Coronary artery (tissue), 2 donors: ENCODE data around the gene MAX.

ENCODE experiments used
- DNase-seq: peaks from one replicate; pipeline ENCODE4 v3.0.0-alpha.2; 2017; ENCODE audit warnings: low spot score
- H3K27ac ChIP-seq, 2 donors: fragments of 200-600 bp; sonication (generic); one replicate each; pipeline ENCODE4 v1.5.1; 2016 to 2019
- H3K4me3 ChIP-seq: fragments of 200-600 bp; sonication (generic); 2 replicates; pipeline ENCODE4 v1.5.1; 2016; ENCODE audit warnings: mild to moderate bottlenecking, moderate library complexity
- TF ChIP-seq, protein P1 (sequence below): fragments of 200-600 bp; sonication (generic); IDR thresholded peaks from one replicate; pipeline ENCODE4 v1.5.1; 2019; ENCODE audit warnings: antibody characterized with exemption

MAX gene

DNA sequence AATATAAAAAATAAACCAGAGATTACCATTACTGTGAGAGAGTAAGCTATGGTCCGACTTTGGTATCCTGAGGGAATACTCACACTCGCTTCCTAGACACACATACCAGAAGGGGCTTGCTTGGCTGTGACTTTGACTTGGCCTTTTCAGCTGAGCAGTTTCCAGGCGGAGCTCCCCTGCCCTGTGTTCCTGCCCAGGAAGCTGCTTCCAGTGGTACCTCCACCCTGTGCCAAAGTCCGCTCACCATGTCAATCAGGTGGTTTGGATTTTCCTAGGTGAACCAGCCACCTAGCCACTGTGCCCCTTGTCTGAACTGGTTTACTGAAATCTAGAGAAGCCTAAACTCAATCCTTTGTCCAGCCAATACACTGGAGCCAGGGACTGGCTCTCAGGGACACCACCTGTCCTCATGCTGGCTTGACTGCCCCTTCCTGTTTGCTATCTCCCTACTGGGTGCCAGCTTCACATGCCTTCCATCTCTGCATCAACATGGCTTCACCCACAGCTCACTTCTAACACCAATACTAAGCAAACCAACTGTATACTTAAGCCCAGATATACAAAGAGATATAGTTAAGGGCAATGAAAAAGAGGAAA is 28.6 kb downstream of the MAX start:
- TF ChIP-seq, protein P1, sequence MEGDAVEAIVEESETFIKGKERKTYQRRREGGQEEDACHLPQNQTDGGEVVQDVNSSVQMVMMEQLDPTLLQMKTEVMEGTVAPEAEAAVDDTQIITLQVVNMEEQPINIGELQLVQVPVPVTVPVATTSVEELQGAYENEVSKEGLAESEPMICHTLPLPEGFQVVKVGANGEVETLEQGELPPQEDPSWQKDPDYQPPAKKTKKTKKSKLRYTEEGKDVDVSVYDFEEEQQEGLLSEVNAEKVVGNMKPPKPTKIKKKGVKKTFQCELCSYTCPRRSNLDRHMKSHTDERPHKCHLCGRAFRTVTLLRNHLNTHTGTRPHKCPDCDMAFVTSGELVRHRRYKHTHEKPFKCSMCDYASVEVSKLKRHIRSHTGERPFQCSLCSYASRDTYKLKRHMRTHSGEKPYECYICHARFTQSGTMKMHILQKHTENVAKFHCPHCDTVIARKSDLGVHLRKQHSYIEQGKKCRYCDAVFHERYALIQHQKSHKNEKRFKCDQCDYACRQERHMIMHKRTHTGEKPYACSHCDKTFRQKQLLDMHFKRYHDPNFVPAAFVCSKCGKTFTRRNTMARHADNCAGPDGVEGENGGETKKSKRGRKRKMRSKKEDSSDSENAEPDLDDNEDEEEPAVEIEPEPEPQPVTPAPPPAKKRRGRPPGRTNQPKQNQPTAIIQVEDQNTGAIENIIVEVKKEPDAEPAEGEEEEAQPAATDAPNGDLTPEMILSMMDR, result no peak
- no peak for DNase-seq
- Histone ChIP-seq H3K4me3 (no peak overlapping the region), H3K27ac (no peak overlapping the region)

DNA sequence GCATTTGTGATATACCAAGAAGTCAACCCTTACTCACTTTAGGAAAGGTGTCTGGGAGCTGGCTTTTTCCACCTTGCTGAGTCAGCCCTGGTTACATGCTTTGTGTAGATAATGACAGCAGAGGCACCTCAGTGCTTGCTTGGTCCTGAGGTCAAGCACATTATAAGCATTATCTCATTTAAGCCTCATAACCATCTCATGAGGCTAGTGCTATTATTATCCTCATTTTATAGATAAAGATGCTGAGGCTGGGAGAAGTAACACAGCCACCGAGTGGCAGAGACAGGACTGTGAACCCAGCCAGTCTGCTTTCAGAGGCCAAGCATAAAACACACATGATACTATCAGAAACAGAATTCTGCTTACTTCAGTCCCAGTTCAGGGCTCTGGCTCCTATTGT is 29.4 kb downstream of the MAX start:
- TF ChIP-seq, protein P1, result no peak
- H3K4me3 ChIP-seq, result no peak overlapping the region
- DNase-seq, result no peak
- H3K27ac ChIP-seq, result no peak overlapping the region

DNA sequence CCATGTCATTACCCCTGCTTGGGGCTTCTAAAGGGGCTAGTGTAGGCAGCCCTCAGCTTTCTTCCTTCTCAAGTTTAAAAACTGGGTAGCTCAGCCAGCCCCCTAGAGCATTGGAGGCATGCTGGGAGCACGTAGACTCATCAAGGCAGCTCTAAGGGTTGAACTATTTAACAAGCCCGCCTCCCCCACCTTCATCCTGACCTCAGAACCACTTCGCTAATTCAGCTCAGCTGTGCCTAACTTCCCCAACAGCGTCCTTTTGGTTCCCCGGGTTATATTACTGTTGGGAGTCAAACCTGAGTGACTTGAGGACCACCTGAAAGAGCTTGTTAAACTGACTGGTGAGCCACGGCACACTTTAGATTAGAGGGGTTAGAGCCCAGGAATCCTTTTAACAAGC is 30.1 kb downstream of the MAX start:
- TF ChIP-seq, protein P1, result no peak
- H3K27ac ChIP-seq, result no peak overlapping the region
- DNase-seq, result no peak
- no peak overlapping the region for H3K4me3 ChIP-seq

DNA sequence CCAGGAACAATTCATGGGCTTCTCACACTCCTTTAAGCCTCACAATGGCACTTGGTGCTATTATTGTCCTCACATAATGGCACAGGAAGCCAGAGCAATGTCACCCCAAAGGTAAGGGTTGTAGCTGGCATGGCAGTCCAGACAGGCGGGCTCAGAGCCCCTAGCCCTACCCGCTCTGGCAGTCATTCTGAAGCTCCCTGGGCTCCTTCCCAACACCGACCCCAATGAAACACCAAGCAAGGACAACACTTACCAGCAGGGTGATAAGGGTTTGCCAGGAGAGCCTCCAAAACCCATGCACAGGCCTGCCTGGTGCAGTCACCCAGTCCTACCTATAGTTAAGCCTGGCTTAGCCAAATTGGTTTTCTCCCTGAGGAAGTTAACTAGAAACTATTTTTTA is 30.8 kb downstream of the MAX start:
- Histone ChIP-seq H3K27ac (no peak overlapping the region), H3K4me3 (no peak overlapping the region)
- TF ChIP-seq, protein P1, result no peak
- DNase-seq, result no peak

DNA sequence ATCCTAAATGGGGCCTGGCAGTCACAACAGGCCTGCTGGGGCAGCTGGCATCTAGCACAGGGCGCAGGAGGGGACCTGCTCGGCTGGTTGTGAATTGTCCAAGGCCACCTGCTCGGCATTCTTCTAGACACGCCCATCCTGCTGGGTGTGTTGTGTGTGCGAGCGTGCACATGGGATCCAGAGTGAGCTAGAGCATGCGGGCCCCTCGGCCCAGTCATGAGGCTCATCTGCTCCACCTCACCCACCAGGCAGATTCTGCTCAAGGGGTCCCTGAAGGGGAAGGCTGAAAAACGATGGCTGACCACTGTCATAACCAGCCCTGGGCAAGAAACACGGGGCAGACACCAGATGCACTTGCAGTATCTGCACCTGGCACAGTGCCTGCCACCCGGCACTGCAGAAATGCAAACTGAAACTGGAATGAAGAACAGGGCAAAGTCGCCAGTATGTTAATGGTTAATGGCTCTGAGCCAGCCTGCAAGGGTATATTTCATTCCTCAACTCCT is 31.8 kb downstream of the MAX start:
- TF ChIP-seq, protein P1, result no peak
- no peak overlapping the region for H3K27ac ChIP-seq
- DNase-seq, result no peak

DNA sequence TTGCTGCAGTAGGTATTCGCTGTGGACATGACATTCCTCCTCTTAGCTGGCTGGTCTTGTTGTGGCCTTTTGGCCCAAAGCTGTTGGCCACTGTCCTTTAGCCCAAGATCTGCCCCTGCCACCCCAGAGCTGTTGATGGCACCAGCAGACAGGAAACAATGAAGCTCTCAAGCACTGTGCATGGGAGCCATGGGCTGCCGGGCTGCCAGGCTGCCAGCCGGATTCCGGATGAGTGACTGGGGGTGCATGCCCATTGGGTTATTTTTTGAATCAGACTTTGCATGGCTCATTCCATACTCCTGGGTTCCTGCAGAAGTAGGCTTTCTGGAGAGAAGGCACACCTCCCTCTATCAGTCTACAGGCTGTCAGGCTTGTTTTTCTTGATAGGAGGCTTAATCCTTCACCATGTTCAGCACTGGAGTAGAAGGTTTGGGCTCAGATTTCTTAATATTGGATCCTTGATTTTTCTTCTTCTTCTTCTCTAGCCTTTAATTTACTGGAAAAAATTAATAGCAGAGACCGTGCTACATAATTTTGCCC is 32.4 kb downstream of the MAX start:
- no peak overlapping the region for H3K4me3 ChIP-seq
- no peak for DNase-seq
- TF ChIP-seq, protein P1, result no peak
- no peak overlapping the region for H3K27ac ChIP-seq

More for the DNA sequence above, 31.8 kb downstream of the MAX start:
- H3K4me3 ChIP-seq, result no peak overlapping the region

DNA sequence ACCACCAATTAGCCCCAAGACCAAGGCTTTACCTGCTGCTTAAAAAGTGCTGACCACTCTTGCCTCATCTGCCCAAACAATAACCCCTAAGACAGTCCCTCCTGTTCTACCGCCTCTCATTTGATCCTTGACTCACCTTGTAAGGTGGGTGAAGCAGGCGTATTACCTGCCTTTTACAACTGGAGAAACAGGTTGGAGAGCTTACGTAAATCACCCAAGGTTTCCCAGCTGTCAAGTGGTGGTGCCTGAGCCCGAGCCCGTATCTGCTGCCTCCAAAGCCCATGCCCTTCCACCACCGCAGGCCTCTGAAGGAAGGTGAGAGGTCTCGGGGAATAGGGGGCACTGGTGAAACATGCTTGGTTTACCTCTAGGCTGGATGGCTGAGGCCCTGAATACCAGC is 36.6 kb downstream of the MAX start:
- no peak overlapping the region for H3K27ac ChIP-seq
- H3K4me3 ChIP-seq, result no peak overlapping the region
- DNase-seq, result no peak
- TF ChIP-seq, protein P1, result no peak
